ENCODE data around the gene NEU2. TPM values are rescaled to one million over a fixed set of nuclear protein-coding genes. Genes with fewer than 3 reads are reported as not detected.
"Not testable (repeated sequence)": the region's sequence is repeated elsewhere in the genome, so short reads cannot be mapped to it uniquely, and the experiment has no call there.

NEU2 gene
- polyA plus RNA-seq, 1 experiment: not detected

- no peak for TF ChIP-seq CTCF (IDR thresholded peaks at IDR 0.05; ENCODE audit: insufficient read depth, low read depth, low read length)
- ChIA-PET CTCF (no interaction called here), POLR2A (no interaction called here)
- no peak overlapping the region for H3K4me3 ChIP-seq (ENCODE audit: low read depth, low read length)
- no peak for DNase-seq (ENCODE audit: low read depth)
- no peaks in the 10 kb centered on the region; the same call in 1 of the 2 replicates for H3K27me3 ChIP-seq (ENCODE audit: control insufficient read depth, insufficient read depth, low read length)
- H3K36me3 ChIP-seq (ENCODE audit: control insufficient read depth, insufficient read depth, low read length): no peaks in the 10 kb centered on the region
Observed at GRCh38 chr2:233013650-233014049, 18.8 kb upstream of the NEU2 start.

- DNase-seq (ENCODE audit: low read depth): no peak
- H3K36me3 ChIP-seq (ENCODE audit: control insufficient read depth, insufficient read depth, low read length): no peaks in the 10 kb centered on the region
- H3K27me3 ChIP-seq (ENCODE audit: control insufficient read depth, insufficient read depth, low read length): no peaks in the 10 kb centered on the region; the same call in 1 of the 2 replicates
- no peak overlapping the region for H3K4me3 ChIP-seq (ENCODE audit: low read depth, low read length)
- ChIA-PET POLR2A (no interaction called here), CTCF (no interaction called here)
- no peak for TF ChIP-seq CTCF (IDR thresholded peaks at IDR 0.05; ENCODE audit: insufficient read depth, low read depth, low read length)
Observed at GRCh38 chr2:233015019-233015645, 17.3 kb upstream of the NEU2 start.

GRCh38 chr2:233017947-233018346 lies 14.5 kb upstream of the NEU2 start:
- ChIA-PET POLR2A (no interaction called here), CTCF (interaction anchor here (1.0 to 1.1 kb wide), 3 partner anchors 11 to 36 kb away, joined by 3 to 9 read pairs (median 4); no protein-coding TSS in a partner anchor)
- TF ChIP-seq CTCF (IDR thresholded peaks at IDR 0.05; ENCODE audit: insufficient read depth, low read depth, low read length): no peak
- Histone ChIP-seq H3K4me3 (ENCODE audit: low read depth, low read length) (no peak overlapping the region), H3K36me3 (ENCODE audit: control insufficient read depth, insufficient read depth, low read length) (no peaks in the 10 kb centered on the region), H3K27me3 (ENCODE audit: control insufficient read depth, insufficient read depth, low read length) (no peaks in the 10 kb centered on the region; the same call in 1 of the 2 replicates)
- no peak for DNase-seq (ENCODE audit: low read depth)

- CTCF ChIA-PET; H3K36me3 ChIP-seq (ENCODE audit: control insufficient read depth, insufficient read depth, low read length); H3K4me3 ChIP-seq (ENCODE audit: low read depth, low read length); DNase-seq (ENCODE audit: low read depth); H3K27me3 ChIP-seq (ENCODE audit: control insufficient read depth, insufficient read depth, low read length): not testable (repeated sequence)
- POLR2A ChIA-PET: interaction anchor here (0.6 kb wide), 1 partner anchor 236 kb away, joined by 3 read pairs; no protein-coding TSS in a partner anchor
Observed at GRCh38 chr2:233019610-233020009, 12.9 kb upstream of the NEU2 start.

- TF ChIP-seq CTCF (IDR thresholded peaks at IDR 0.05; ENCODE audit: insufficient read depth, low read depth, low read length): no peak
- ChIA-PET POLR2A (no interaction called here), CTCF (interaction anchor here (1.4 kb wide), 1 partner anchor 33 kb away, joined by 6 read pairs; no protein-coding TSS in a partner anchor)
Observed at GRCh38 chr2:233020454-233020853, 12.0 kb upstream of the NEU2 start.

GRCh38 chr2:233021771-233022170 lies 10.7 kb upstream of the NEU2 start:
- no peak overlapping the region for H3K4me3 ChIP-seq (ENCODE audit: low read depth, low read length)
- ChIA-PET POLR2A (no interaction called here), CTCF (interaction anchor here (1.3 to 1.4 kb wide), 2 partner anchors 14 to 33 kb away, joined by 4 read pairs; no protein-coding TSS in a partner anchor)
- DNase-seq (ENCODE audit: low read depth): no peak
- no peaks in the 10 kb centered on the region for H3K36me3 ChIP-seq (ENCODE audit: control insufficient read depth, insufficient read depth, low read length)
- H3K27me3 ChIP-seq (ENCODE audit: control insufficient read depth, insufficient read depth, low read length): no peaks in the 10 kb centered on the region; the same call in 1 of the 2 replicates
- TF ChIP-seq CTCF (IDR thresholded peaks at IDR 0.05; ENCODE audit: insufficient read depth, low read depth, low read length): no peak

More at GRCh38 chr2:233020454-233020853, 12.0 kb upstream of the NEU2 start:
- DNase-seq (ENCODE audit: low read depth): no peak
- Histone ChIP-seq H3K27me3 (ENCODE audit: control insufficient read depth, insufficient read depth, low read length) (no peaks in the 10 kb centered on the region; the same call in 1 of the 2 replicates), H3K36me3 (ENCODE audit: control insufficient read depth, insufficient read depth, low read length) (no peaks in the 10 kb centered on the region), H3K4me3 (ENCODE audit: low read depth, low read length) (no peak overlapping the region)
